Nucleus accumbens (tissue), 56 donors: ENCODE results near the gene UNC13C.
A peak's percentile ranks its signal among the peaks of the same experiment; 100 is the strongest.
"Not testable (repeated sequence)": the region's sequence is repeated elsewhere in the genome, so short reads cannot be mapped to it uniquely, and the experiment has no call there.

Experiments used
- DNase-seq, 56 donors: peaks; one replicate each; lab custom pipeline; 2025; lab: John Stamatoyannopoulos, UW

UNC13C gene

DNA sequence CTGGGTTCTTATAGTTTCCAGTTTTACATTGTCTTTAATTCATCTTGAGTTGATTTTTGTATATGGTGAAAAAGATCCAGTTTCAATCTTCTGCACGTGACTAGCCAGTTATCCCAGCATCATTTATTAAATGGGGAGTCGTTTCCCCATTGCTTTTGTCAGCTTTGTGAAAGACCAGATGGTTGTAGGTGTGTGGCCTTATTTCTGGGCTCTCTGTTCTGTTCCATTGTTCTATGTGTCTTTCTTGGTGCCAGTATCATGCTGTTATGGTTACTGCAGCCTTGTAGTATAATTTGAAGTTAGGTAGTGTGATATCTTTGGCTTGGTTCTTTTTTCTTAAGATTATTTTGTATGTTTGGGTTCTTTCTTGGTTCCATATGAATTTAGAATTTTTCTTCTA, 432.2 kb downstream of the UNC13C start:
- DNase-seq: no peak

DNA sequence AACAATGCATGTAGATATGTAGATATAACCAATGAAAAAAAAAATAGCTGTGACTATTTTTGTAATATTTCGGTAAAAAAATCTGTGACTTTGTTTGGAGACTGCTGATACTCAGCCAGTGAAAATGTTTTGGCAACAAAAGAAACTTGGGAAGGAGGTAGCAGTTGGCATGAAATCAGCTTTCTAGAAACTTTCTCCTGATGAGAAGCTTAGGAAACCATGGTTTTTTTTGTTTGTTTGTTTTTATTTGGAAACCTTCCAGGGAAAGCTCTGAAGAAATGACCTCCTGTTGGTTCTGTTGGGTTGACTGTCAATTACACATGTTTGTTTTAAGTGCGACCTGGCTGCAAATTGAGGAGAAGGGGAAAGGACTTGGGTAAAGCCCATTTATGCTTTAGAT, 445.9 kb downstream of the UNC13C start:
- DNase-seq: no peak

DNA sequence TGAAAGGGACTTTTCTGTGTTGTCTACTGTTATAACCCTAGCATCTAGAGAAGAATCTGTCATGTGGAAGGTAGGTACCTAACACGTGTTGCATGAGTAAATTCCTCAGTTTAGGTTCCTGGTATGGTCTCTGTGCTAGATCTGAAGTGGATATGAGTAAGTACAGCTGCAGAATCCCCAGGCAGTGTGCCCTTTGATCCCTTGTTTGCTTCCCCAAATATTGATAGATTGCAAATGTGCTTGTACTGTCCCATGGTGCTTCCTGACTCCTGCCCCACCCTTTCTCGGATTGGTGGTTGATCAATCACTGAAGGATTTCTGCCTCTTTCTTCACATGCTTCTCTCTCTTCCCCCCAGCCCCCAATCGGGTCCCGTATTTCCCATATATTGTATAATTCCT, 450.4 kb downstream of the UNC13C start:
- DNase-seq: no peak

DNA sequence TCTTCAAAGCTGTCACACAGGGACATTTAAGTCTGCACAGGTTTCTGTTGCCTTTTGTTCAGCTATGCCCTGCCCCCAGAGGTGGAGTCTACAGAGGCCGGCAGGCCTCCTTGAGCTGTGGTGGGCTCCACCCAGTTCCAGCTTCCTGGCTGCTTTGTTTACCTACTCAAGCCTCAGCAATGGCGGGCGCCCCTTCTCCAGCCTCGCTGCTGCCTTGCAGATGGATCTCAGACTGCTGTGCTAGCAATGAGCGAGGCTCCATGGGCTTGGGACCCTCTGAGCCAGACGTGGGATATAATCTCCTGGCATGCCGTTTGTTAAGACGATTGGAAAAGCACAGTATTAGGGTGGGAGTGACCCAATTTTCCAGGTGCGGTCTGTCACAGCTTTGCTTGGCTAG, 472.0 kb downstream of the UNC13C start:
- DNase-seq: not testable (repeated sequence)

DNA sequence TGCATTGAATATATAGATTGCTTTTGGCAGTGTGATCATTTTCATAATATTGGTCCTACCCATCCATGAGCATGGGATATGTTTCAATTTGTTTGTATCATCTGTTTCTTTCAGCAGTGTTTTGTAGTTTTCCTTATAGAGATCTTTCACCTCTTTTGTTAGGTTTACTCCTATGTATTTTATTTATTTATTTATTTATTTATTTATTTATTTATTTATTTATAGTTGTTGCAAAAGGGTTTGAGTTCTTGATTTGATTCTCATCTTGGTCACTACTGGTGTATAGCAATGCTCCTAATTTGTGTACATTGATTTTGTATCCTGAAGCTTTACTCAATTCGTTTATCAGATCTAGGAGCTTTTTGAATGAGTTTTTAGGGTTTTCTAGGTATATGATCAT, 478.2 kb downstream of the UNC13C start:
- DNase-seq: no peak

DNA sequence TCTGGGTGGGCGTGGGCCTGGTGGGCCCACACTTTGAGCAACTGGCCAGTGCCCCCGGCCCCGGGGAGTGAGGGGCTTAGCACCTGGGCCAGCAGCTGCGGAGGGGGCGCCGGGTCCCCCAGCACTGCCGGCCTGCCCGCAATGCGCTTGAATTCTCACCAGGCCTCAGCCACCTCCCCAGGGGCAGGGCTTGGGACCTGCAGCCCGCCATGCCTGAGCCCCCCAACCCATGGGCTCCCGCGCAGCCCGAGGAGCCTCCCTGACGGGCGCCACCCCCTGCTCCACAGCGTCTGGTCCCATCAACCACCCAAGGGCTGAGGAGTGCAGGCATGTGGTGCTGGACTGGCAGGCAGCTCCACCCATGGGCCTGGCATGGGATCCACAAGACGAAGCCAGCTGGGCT, 484.3 kb downstream of the UNC13C start:
- DNase-seq: no peak

DNA sequence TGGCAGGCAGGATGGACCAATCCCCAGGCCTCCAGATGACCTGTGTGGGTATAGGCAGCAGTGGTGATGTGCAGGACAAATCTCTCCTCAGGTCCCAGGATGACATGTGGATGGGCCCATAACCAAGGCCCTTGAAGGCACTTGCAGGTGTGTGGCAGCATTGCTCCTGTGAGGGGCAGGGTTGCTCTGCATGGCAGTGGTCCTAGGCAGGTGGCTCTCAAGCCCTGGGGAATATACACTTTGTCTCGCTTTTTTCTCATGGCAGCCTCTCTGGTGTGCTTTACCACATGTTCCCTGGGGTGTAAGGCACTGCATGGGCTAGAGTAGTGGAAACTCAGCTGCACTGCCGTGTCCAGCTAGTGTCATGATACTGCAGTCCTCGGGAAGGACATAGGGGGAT, 503.6 kb downstream of the UNC13C start:
- no peak for DNase-seq

DNA sequence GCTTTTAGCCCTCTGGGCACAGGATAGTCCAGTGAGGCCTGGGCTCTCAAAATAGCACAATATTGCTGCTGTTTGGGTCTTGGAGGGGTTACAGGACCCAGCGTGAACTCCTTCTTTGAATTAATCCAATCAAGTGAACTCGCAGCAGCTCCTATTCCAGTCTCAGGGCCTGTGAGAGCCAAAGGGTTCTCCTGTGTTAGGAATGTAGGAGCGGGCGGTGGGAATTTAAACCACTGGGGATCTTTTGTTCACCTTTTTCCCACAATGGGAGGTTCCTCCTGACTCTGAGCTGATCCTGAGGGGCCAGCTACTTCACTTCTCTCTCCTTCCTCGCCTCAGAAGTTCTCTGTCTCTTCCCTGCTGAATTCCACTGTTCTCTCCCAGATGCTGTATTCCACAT, 504.0 kb downstream of the UNC13C start:
- no peak for DNase-seq

DNA sequence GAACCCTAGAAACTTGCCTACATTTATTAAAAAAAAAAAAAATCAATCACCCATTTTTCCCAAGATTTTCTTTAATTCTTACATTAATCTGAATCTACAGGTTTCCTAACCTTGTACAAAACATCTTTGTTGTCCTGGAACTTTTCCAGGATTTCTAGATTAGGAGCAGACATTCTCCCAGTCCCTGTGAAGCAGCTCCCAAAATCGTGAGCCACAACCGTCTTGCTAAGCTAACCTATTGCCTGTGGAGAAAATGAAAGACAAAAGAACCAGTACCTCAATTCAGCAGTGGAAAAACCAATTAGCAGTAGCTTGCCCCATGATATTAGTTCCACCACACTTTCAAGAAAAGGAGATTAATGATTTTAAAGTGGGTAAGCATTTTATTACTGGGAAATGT, 522.1 kb downstream of the UNC13C start:
- no peak for DNase-seq

DNA sequence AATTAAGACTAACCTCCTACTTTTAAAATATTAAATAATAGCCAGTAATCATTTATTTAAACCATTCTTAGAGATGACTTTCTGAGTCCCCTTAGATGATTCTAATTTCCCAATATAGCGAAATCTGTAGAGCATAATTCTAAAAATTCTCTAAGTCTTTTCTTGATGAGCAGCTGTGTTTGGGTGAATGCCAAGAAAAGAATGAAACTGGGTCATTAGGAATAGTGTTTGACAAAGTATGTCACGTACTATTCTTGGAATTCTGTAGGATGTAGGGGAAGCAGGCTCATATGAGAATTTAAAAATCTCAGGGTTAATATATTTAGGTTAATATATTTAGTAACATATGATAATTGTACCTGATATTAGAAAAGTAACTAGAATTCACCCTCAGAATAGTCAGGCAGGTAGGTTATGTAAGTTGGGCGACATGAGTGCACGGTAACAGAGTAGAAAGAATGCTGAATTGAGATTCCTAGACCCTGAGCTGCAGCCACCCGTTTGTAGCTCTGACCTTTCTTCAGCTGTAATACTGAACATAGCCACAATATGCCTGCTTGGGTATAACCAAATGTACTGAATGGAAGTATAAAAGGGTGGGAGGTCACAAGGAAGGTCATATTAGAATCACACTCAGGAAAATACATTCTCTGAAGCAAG, 524.3 kb downstream of the UNC13C start:
- DNase-seq: no peak

DNA sequence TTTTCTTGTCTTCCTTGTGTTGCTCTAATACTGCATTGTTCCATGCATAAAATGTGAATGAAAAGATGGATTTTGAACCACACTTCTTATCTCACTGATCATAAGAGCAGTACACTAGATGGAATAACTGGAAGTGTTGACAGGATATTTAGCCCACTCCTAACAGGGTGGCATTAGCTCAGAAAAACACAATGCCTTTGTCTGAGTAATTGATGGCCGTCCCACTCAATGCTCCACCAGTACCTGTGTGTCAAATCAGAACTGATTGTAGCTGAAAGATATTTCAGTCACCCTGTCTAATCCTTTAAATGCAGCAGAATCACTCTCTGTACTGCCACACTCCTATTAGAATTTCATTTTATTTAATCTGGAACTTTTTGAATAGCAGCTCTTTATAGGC, 526.5 kb downstream of the UNC13C start:
- peak in 12 of 56 donors; percentile 1 to 68 (median 15) for DNase-seq

DNA sequence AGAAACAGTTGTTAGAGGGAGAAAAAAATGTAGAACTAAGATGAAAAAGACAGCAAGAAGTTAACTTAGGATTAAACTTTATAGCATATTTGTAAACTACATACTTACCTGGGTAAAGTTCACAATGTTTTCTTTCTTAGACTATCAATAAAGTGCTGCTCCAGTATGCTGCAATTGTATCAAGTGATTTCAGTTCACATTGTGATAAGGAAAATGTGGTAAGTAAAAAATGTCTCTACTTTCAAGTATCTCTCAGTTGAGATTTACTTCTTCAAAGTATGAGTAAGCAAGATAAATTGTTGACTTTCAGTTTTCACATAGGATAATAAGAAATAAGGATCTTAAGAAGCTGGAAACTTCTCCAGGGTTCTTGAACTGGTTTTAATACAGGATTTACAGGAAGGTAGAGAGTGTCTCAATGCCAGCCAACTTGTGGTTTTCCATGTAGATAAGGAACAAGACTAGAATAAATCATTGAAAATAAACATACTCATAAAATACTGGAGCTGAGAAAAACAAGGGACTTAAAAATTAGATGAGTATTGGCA, 528.8 kb downstream of the UNC13C start:
- no peak for DNase-seq

DNA sequence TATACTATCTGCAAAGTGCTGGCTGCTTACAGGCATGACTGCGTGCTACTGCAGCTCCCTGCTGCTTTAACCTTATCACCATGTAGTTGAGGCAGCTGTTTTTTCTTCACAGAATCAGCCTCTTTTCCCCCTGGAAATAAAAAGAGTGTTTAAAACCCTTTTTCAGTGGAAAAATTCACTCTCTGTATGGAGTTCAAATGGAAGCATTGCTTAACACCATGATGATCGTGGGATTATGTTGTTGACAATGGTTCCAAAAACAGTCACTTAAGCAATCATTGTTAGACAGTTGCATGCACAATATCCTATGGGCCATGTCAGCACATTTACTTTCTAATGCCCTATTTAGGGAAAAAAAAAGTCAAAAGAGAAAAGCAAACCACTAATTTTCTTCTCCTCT, 536.4 kb downstream of the UNC13C start:
- no peak for DNase-seq

DNA sequence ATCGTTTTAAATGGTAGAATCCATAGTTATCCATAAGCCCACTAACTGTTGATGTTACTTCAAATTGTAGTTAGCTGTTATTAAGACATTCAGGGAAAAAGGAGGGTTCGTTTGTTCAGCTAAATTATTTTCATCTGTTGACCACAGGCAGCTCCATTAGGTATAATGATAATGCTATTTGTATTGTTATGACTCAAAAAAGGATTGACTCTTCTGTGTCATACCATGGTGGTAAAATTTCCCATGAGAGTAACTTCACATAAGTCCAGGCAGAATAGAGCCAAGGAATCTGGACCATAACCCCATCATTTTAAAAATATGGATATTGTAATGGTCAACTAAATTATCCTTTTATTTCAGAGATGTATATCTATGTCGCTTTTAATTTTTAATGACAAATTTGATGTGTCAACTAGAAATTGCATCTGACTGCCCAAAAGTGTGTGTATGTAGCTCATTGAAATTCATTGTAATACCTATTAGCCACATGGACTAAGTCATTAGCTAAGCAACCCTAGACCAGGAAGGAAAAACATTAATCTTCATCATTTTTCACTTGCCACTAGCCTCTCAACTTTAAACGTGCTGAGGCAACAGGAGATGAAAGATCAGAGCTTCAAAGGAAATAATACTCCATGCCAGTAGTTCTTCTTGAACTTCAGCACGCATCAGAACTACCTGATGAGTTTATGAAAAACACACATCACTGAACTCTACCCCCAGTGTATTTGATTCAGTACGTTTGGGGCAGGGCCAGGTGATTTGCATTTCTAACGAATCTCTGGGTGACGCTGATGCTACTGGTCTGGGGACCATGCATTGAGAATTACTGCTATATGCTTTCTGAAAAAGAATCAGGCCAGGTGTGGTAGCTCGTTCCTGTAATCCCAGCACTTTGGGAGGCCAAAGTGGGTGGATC, 537.7 kb downstream of the UNC13C start:
- DNase-seq: no peak

DNA sequence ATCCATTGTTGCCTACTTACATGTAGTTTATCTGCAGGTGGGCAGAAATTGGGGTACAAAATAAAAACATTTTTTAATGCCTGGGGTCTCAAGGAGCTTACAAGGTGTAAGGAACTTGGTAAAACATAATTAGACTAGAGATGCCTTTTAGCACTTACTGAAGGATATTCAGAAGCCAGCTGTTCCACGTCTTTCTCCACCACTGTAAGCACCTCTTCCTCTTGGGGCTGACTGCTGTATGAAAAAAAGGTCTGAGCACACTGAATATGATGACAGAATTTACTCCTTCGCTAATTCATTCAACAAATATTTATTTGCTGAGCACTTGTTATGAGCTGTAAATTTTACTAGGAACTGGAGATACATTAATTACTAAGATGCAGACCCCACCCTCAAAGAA, 539.1 kb downstream of the UNC13C start:
- DNase-seq: no peak

DNA sequence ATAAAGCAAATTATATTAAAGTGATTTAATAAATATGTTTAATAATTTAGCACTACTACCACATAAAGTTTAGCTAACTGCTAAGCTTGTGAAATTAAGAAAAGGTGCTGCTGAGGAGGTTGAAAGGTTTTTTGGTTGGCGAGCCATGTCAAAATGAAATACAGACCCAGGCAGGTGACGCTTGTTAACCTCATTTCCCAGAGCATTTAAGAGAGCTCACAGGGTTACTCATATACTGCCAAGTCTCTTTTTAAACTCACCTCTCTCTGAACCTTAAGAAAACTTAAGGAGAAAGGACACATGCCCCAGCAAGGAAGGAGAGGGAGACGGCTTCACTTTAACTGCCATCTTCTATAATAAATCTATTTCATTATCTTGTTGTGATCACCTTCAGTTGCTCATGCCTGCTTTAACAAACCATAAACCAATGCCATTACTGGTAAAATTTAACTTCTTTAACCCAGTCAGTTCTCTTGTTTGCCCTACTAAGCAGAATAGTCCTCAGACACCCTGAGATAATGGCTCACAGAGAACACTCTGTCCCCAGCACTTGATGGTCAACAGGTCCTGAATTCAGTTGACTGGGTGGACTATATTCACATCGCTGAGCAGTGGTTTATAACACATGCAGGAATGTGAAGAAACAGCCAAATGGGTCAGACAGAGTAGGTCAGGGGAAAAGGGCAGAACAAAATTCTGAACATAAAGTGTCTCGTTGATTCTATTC, 540.1 kb downstream of the UNC13C start:
- DNase-seq: peak in 1 of 56 donors; percentile 1

DNA sequence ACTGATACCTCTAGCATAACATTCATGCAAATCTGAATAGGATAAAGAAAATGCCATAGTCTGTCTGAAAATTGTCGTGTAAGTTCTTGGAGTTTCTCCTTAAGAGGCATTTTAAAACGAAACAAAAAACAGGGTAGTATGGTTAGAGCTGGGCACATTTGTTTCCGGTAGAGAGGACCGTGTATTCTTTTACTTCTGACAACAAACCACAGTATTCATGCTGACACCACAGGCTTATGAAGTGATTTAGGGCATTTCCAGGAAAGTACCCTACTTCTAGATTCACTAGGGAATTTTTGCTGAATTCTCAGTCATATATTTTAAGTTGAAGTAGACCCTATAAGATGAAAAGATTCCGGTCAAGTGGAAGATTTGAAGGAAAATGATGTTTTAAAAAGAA, 541.3 kb downstream of the UNC13C start:
- no peak for DNase-seq

DNA sequence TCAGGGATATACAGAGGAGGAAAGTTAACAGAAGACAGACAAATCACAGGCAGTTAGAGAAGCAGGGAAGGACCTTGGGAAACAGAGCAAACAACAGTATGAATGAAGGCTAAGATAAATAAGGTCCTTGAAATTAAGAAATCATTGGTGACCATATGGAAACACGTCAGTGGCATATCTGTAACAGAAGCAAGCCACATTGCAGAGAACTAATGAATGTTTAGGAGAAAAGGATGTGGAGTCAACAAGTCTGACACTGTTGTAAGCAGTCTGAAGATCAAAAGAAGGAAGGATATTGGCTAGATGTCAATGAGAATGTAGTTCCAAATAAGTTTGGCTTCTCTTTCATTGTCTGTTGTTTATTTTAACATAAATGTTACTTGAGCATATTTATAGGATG, 542.4 kb downstream of the UNC13C start:
- no peak for DNase-seq

DNA sequence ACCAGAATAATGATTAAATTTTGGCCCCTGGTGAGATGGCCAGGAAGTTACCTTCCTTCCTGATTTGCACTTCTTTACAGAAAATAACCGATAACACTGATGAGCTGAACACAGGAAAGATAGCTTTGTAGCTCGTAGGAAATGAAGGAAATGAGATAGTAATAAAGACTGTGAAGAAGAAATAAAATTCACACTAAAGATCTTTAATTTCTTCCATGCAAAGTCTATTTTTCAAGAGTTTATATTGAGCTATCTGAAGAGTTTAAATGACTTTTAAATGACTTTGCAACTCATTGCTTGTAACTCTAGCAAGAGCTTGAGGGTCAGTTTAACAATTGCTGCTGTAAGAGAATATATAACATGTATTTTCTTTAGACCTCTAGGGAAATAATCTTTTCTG, 543.0 kb downstream of the UNC13C start:
- no peak for DNase-seq

DNA sequence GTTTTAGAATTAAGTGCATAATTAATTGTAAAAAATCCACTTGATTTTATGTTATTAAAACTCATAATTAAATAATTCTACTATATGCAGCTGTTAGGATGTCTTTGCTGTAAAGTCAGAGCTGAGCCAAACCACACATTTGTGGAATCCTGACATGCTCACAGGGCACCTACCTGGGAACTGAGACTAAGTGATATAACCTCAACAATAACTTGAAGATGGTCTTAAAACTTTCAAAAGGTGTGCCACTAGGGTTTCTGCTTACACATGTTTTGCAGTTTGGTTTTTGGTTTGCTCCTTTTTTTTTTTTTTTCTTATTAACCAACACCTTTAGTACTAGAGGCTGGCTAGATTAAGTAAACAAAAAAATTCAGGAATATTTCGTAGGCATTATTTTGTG, 549.8 kb downstream of the UNC13C start:
- no peak for DNase-seq

DNA sequence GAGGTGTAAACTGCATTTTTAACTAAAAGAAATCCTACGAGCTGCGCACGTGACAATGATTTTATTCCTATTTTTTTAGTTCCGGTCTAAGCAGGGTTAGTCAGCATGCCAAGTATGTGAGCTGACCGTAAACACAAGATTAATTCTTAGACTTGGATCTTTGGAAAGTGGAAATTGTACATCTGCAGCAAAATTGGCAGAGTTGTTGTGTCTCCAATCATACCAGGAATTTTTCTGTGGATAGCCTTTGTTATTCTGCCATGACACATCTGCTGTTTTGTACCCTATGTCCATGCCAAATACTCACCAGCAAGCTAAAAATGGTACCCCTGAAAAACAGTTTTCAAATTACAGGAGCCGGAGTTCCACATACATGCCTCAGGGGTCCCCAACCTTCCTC, 562.5 kb downstream of the UNC13C start:
- DNase-seq: no peak
